Suprapubic skin (tissue), 4 donors: Measurements from ENCODE around the gene ATG3. TPM values are rescaled to one million over a fixed set of nuclear protein-coding genes. Genes with fewer than 3 reads are reported as not detected.

ENCODE experiments used
- DNase-seq, 2 donors: peaks; one replicate each; pipeline ENCODE4 v3.0.0-alpha.2; 2019; ENCODE audit warnings: low spot score in 2 of 2
- H3K27ac ChIP-seq: fragments of 200-600 bp; sonication (generic); one replicate; pipeline ENCODE4 v1.5.1; 2019
- H3K27me3 ChIP-seq: fragments of 200-600 bp; sonication (generic); one replicate; pipeline ENCODE4 v1.5.1; 2019
- H3K36me3 ChIP-seq: fragments of 200-600 bp; sonication (generic); one replicate; pipeline ENCODE4 v1.5.1; 2019
- H3K4me1 ChIP-seq: fragments of 200-600 bp; sonication (generic); one replicate; pipeline ENCODE4 v1.5.1; 2019
- H3K4me3 ChIP-seq: fragments of 200-600 bp; sonication (generic); one replicate; pipeline ENCODE4 v1.5.1; 2019; ENCODE audit warnings: mild to moderate bottlenecking
- H3K9me3 ChIP-seq: fragments of 200-600 bp; sonication (generic); one replicate; pipeline ENCODE4 v1.5.1; 2019
- EP300 ChIP-seq: sonication (generic); formaldehyde crosslinking; IDR thresholded peaks from one replicate; pipeline ENCODE4 v1.6.1; 2017; ENCODE audit warnings: antibody characterized with exemption
- POLR2A ChIP-seq, 2 donors: fragments of 450-650 bp; IDR thresholded peaks; one replicate each; pipeline ENCODE4 v1.6.1; 2017; ENCODE audit warnings: antibody characterized with exemption in 2 of 2, mild to moderate bottlenecking in 2 of 2, moderate library complexity in 2 of 2
- POLR2AphosphoS5 ChIP-seq, 3 donors: sonication (generic); formaldehyde crosslinking; IDR thresholded peaks; one replicate each; pipeline ENCODE4 v1.6.1; 2017; ENCODE audit warnings: antibody characterized with exemption in 3 of 3
- WGBS: methylation state at CpG from one replicate; pipeline ENCODE4 v1.1.5; 2018; 5-methylcytosine and 5-hydroxymethylcytosine counted together
- total RNA-seq, 4 donors: library from RNA; depleted of rRNA; stranded (reverse); fragments of >200 nt; gene quantifications; one replicate each; pipeline ENCODE4 v1.1.0, GENCODE V29; 2016
- TF ChIP-seq, protein P1 (sequence below), 2 donors: fragments of 200-600 bp in 1 of 2; fragments of 450-650 bp in 1 of 2; sonication (generic) in 1 of 2; IDR thresholded peaks; one replicate each; pipeline ENCODE4 v1.5.1; 2016 to 2019; ENCODE audit warnings: antibody characterized with exemption in 2 of 2, mild to moderate bottlenecking in 1 of 2, moderate library complexity in 1 of 2

The ATG3 gene
- total RNA-seq, 4 donors from 2014 or later, result 56.3 to 81.6 (median 62.2) TPM

- Histone ChIP-seq H3K4me1 (no peaks in the 10 kb centered on the region), H3K27me3 (no peaks in the 10 kb centered on the region), H3K9me3 (no peaks in the 10 kb centered on the region), H3K4me3 (no peak overlapping the region), H3K27ac (no peak overlapping the region), H3K36me3 (no peaks in the 10 kb centered on the region)
- DNase-seq, result no peak
- no peak for TF ChIP-seq POLR2A (IDR thresholded peaks at IDR 0.05)
- TF ChIP-seq, protein P1, sequence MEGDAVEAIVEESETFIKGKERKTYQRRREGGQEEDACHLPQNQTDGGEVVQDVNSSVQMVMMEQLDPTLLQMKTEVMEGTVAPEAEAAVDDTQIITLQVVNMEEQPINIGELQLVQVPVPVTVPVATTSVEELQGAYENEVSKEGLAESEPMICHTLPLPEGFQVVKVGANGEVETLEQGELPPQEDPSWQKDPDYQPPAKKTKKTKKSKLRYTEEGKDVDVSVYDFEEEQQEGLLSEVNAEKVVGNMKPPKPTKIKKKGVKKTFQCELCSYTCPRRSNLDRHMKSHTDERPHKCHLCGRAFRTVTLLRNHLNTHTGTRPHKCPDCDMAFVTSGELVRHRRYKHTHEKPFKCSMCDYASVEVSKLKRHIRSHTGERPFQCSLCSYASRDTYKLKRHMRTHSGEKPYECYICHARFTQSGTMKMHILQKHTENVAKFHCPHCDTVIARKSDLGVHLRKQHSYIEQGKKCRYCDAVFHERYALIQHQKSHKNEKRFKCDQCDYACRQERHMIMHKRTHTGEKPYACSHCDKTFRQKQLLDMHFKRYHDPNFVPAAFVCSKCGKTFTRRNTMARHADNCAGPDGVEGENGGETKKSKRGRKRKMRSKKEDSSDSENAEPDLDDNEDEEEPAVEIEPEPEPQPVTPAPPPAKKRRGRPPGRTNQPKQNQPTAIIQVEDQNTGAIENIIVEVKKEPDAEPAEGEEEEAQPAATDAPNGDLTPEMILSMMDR (IDR thresholded peaks at IDR 0.05), result no peak
- TF ChIP-seq EP300, result no peak
- TF ChIP-seq POLR2AphosphoS5 (IDR thresholded peaks at IDR 0.05), result no peak
- WGBS, result 56% methylated on average over 4 of the region's 4 CpGs
Observed at GRCh38 chr3:112604536-112604935, 42.8 kb upstream of the ATG3 start.

DNA sequence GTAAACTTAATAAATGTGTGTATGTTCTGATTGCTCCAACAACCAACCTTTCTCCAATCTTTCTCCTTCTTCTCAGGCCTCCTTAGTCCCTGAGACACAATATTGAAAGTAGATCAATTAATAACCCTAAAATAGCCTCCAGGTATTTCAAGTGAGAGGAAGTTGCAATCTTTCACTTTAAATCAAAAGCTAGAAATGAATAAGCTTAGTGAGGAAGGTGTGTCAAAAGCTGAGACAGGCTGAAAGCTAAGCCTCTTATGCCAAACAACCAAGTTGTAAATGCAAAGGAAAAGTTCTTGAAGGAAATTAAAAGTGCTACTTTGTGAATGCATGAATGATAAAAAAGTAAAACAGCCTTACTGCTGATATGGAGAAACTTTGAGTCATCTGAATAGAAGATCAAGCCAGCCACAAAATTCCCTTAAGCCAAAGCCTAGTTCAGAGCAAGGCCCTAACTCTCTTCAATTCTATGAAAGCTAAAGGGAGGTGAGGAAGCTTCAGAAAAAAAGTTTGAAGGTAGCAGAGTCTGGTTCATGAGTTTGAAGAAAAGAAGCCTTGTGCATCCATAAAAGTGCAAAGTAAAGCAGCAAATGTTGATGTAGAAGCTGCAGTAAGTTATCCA lies 40.6 kb upstream of the ATG3 start:
- Histone ChIP-seq H3K27ac (no peak overlapping the region), H3K27me3 (no peaks in the 10 kb centered on the region), H3K4me1 (no peaks in the 10 kb centered on the region), H3K9me3 (no peaks in the 10 kb centered on the region), H3K4me3 (no peak overlapping the region), H3K36me3 (peaks cover 9% of the 10 kb centered on the region)
- TF ChIP-seq, protein P1 (IDR thresholded peaks at IDR 0.05), result no peak
- TF ChIP-seq EP300 (no peak), POLR2A (IDR thresholded peaks at IDR 0.05) (no peak), POLR2AphosphoS5 (IDR thresholded peaks at IDR 0.05) (no peak)
- DNase-seq, result no peak

GRCh38 chr3:112598731-112599130 lies 37.0 kb upstream of the ATG3 start:
- Histone ChIP-seq H3K9me3 (no peaks in the 10 kb centered on the region), H3K27ac (no peak overlapping the region), H3K27me3 (no peaks in the 10 kb centered on the region), H3K36me3 (peaks cover 16% of the 10 kb centered on the region), H3K4me1 (no peaks in the 10 kb centered on the region), H3K4me3 (no peak overlapping the region)
- DNase-seq, result no peak
- TF ChIP-seq POLR2A (IDR thresholded peaks at IDR 0.05), result no peak
- no peak for TF ChIP-seq POLR2AphosphoS5 (IDR thresholded peaks at IDR 0.05)
- no peak for TF ChIP-seq EP300
- TF ChIP-seq, protein P1 (IDR thresholded peaks at IDR 0.05), result no peak

GRCh38 chr3:112597945-112598344 lies 36.2 kb upstream of the ATG3 start:
- H3K4me1 ChIP-seq, result no peaks in the 10 kb centered on the region
- no peak overlapping the region for H3K27ac ChIP-seq
- DNase-seq, result no peak
- no peaks in the 10 kb centered on the region for H3K9me3 ChIP-seq
- no peak overlapping the region for H3K4me3 ChIP-seq
- no peaks in the 10 kb centered on the region for H3K27me3 ChIP-seq
- 97% methylated on average over 2 of the region's 2 CpGs for WGBS
- TF ChIP-seq POLR2A (IDR thresholded peaks at IDR 0.05) (no peak), POLR2AphosphoS5 (IDR thresholded peaks at IDR 0.05) (no peak), EP300 (no peak)
- TF ChIP-seq, protein P1 (IDR thresholded peaks at IDR 0.05), result no peak
- H3K36me3 ChIP-seq, result peaks cover 23% of the 10 kb centered on the region

- DNase-seq, result no peak
- H3K27me3 ChIP-seq, result no peaks in the 10 kb centered on the region
- no peak overlapping the region for H3K4me3 ChIP-seq
- TF ChIP-seq, protein P1 (IDR thresholded peaks at IDR 0.05), result no peak
- TF ChIP-seq EP300 (no peak), POLR2A (IDR thresholded peaks at IDR 0.05) (no peak), POLR2AphosphoS5 (IDR thresholded peaks at IDR 0.05) (no peak)
- WGBS, result 81% methylated on average over 2 of the region's 2 CpGs
- H3K36me3 ChIP-seq, result peaks cover 29% of the 10 kb centered on the region
- no peaks in the 10 kb centered on the region for H3K9me3 ChIP-seq
- H3K4me1 ChIP-seq, result no peaks in the 10 kb centered on the region
- no peak overlapping the region for H3K27ac ChIP-seq
Observed at GRCh38 chr3:112594856-112595255, 33.1 kb upstream of the ATG3 start.
